Keratinocyte (primary cell): ENCODE data around the gene MEIS3.

ENCODE experiments used
- EZH2 ChIP-seq: IDR thresholded peaks from one replicate; pipeline ENCODE4 v1.6.1; 2012; ENCODE audit warnings: inconsistent platforms, mild to moderate bottlenecking, low read length, moderate library complexity
- TF ChIP-seq, protein P1 (sequence below), 3 experiments: IDR thresholded peaks in 1 of 3; conservative IDR thresholded peaks in 1 of 3; optimal IDR thresholded peaks in 1 of 3; 2 replicates in 2 of 3; 3 replicates in 1 of 3; pipeline versions ENCODE3 to v1.5.1; 2011; ENCODE audit warnings: low read length in 3 of 3, mild to moderate bottlenecking in 3 of 3, moderate library complexity in 2 of 3, control low read depth in 1 of 3, inconsistent platforms in 1 of 3; ENCODE audit not compliant: insufficient read depth in 2 of 3; ENCODE audit errors: extremely low read depth in 1 of 3

DNA sequence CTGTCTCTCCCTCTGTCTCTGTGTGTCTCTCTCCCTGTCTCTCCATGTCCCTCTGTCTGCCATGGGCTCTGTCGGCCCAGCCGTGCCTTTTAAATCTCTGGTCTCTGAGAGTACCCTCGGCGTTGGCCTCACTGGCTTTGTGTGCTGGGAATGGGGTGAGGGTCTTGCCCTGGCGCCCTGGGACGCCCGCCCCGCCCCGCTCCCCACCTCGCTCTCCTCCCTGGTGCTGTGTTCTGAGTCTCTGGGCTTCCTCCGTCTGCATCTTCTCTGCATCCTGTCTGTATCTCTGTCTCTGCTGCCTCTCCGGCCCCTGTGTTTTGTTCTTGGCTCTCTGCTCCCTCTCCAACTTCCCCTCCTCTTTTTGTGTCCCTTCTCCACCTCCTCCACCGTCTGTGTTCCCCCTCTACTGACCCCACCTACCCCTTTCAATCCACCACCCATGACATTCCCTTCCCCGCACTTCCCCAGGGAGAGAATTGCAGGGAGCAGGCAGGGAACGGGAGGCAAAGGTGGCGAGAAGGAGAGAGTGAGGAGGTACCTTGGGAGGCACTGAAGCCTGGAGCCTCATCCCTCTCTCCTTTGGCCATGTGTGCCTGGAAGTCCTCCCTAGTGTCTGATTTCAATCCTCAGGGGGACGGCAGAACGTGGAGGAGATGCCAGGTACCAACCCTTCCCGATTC is 4.0 kb upstream of the MEIS3 start:
- TF ChIP-seq, protein P1, sequence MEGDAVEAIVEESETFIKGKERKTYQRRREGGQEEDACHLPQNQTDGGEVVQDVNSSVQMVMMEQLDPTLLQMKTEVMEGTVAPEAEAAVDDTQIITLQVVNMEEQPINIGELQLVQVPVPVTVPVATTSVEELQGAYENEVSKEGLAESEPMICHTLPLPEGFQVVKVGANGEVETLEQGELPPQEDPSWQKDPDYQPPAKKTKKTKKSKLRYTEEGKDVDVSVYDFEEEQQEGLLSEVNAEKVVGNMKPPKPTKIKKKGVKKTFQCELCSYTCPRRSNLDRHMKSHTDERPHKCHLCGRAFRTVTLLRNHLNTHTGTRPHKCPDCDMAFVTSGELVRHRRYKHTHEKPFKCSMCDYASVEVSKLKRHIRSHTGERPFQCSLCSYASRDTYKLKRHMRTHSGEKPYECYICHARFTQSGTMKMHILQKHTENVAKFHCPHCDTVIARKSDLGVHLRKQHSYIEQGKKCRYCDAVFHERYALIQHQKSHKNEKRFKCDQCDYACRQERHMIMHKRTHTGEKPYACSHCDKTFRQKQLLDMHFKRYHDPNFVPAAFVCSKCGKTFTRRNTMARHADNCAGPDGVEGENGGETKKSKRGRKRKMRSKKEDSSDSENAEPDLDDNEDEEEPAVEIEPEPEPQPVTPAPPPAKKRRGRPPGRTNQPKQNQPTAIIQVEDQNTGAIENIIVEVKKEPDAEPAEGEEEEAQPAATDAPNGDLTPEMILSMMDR (optimal IDR thresholded peaks at IDR 0.05 in 1 of 3, IDR thresholded peaks at IDR 0.05 in 1 of 3, conservative IDR thresholded peaks at IDR 0.05 in 1 of 3; ENCODE audit: extremely low read depth in 1 of 3, insufficient read depth in 2 of 3, low read length in 3 of 3), result no peak
- TF ChIP-seq EZH2, result peak; percentile 25
